Epidermal melanocyte (primary cell): ENCODE results near the gene ARHGAP25.

Experiments used
- DNase-seq: peaks from one replicate; pipeline ENCODE4 v3.0.0; 2011; ENCODE audit warnings: low spot score; ENCODE audit not compliant: insufficient read length

Gene ARHGAP25

GRCh38 chr2:68742626-68743415 is 8.2 kb downstream of the ARHGAP25 start:
- DNase-seq: no peak

GRCh38 chr2:68743531-68743930 is 8.9 kb downstream of the ARHGAP25 start:
- DNase-seq: no peak

GRCh38 chr2:68744366-68744912 is 9.8 kb downstream of the ARHGAP25 start:
- no peak for DNase-seq

- DNase-seq: no peak
Observed at GRCh38 chr2:68745006-68745405, 10.4 kb downstream of the ARHGAP25 start.

GRCh38 chr2:68746408-68746807 is 11.8 kb downstream of the ARHGAP25 start:
- DNase-seq: no peak

- no peak for DNase-seq
Observed at GRCh38 chr2:68747413-68747812, 12.8 kb downstream of the ARHGAP25 start.

GRCh38 chr2:68747900-68748299 is 13.3 kb downstream of the ARHGAP25 start:
- DNase-seq: no peak

GRCh38 chr2:68748568-68748967 is 14.0 kb downstream of the ARHGAP25 start:
- no peak for DNase-seq

GRCh38 chr2:68749345-68749744 is 14.7 kb downstream of the ARHGAP25 start:
- no peak for DNase-seq

GRCh38 chr2:68750592-68751396 is 16.2 kb downstream of the ARHGAP25 start:
- DNase-seq: no peak

- DNase-seq: peak; percentile 76
Observed at GRCh38 chr2:68751397-68752339, 17.1 kb downstream of the ARHGAP25 start.

GRCh38 chr2:68753318-68753717 is 18.7 kb downstream of the ARHGAP25 start:
- DNase-seq: no peak

- no peak for DNase-seq
Observed at GRCh38 chr2:68755071-68755470, 20.5 kb downstream of the ARHGAP25 start.

GRCh38 chr2:68756178-68756577 is 21.6 kb downstream of the ARHGAP25 start:
- no peak for DNase-seq

- no peak for DNase-seq
Observed at GRCh38 chr2:68757081-68757480, 22.5 kb downstream of the ARHGAP25 start.

GRCh38 chr2:68762100-68762499 is 27.5 kb downstream of the ARHGAP25 start:
- no peak for DNase-seq

GRCh38 chr2:68762665-68763064 is 28.1 kb downstream of the ARHGAP25 start:
- DNase-seq: no peak

GRCh38 chr2:68764041-68764805 is 29.6 kb downstream of the ARHGAP25 start:
- no peak for DNase-seq

GRCh38 chr2:68764806-68765311 is 30.2 kb downstream of the ARHGAP25 start:
- no peak for DNase-seq

- no peak for DNase-seq
Observed at GRCh38 chr2:68765739-68766375, 31.2 kb downstream of the ARHGAP25 start.
